B cell (primary cell): ENCODE measurements around the gene CASTOR1. TPM values are rescaled to one million over a fixed set of nuclear protein-coding genes. Genes with fewer than 3 reads are reported as not detected.

Experiments
- ATAC-seq: fragments of 200-7000 bp; cut with Tn5 transposase; one replicate; pipeline ENCODE4 v1.10.0; 2021; ENCODE audit warnings: low read depth, mild to moderate bottlenecking, moderate number of reproducible peaks, moderate library complexity
- CTCF ChIA-PET: fragments of 350-600 bp; sonication (Branson Sonifier 250); formaldehyde crosslinking; loops from one replicate; lab custom pipeline; 2021; ENCODE audit warnings: antibody characterized with exemption, inconsistent platforms; lab: Charles Lee
- POLR2A ChIA-PET: fragments of 350-600 bp; sonication (Branson Sonifier 250); formaldehyde crosslinking; loops from one replicate; lab custom pipeline; 2021; ENCODE audit warnings: antibody characterized with exemption; lab: Charles Lee
- DNase-seq: peaks from one replicate; pipeline ENCODE4 v3.0.0; 2013
- H2AFZ ChIP-seq: 2 replicates; pipeline ENCODE4 v1.6.1; 2012; ENCODE audit warnings: mild to moderate bottlenecking, low read depth, low read length; ENCODE audit not compliant: insufficient read depth, poor library complexity, severe bottlenecking
- H3K27ac ChIP-seq, 2 donors: 1 replicate in 1 of 2; 2 replicates in 1 of 2; pipeline ENCODE4 v1.5.1; 2012 to 2013; ENCODE audit warnings: low read length in 2 of 2, mild to moderate bottlenecking in 2 of 2, moderate library complexity in 1 of 2
- H3K27me3 ChIP-seq, 4 experiments: fragments of 200-600 bp in 1 of 4; sonication (generic) in 1 of 4; replicated peaks in 1 of 4; 1 replicate in 2 of 4; 2 replicates in 2 of 4; pipeline versions ENCODE4 v1.6.1 to v1.7.0; 2013 to 2016; ENCODE audit warnings: low read length in 3 of 4, mild to moderate bottlenecking in 2 of 4, mixed read lengths in 1 of 4, moderate library complexity in 1 of 4; ENCODE audit not compliant: insufficient read depth in 4 of 4, control insufficient read depth in 3 of 4; ENCODE audit errors: control extremely low read depth in 1 of 4
- H3K36me3 ChIP-seq, 2 experiments: replicated peaks in 1 of 2; 1 replicate in 1 of 2; 2 replicates in 1 of 2; pipeline versions ENCODE4 v1.6.1 to v1.7.1; 2013; ENCODE audit warnings: low read length in 1 of 2; ENCODE audit not compliant: insufficient read depth in 2 of 2, control insufficient read depth in 1 of 2; ENCODE audit errors: control extremely low read depth in 1 of 2, extremely low read depth in 1 of 2
- H3K4me1 ChIP-seq, 2 donors: fragments of 200-600 bp in 1 of 2; sonication (generic) in 1 of 2; 1 replicate in 1 of 2; 2 replicates in 1 of 2; pipeline versions ENCODE4 v1.5.1 to v1.6.1; 2013 to 2017; ENCODE audit warnings: low read length in 2 of 2; ENCODE audit not compliant: control insufficient read depth in 2 of 2, insufficient read depth in 2 of 2
- H3K4me2 ChIP-seq: replicated peaks from 2 replicates; pipeline ENCODE3; 2012; ENCODE audit warnings: mild to moderate bottlenecking, low read depth, low read length; ENCODE audit not compliant: poor library complexity, severe bottlenecking
- H3K4me3 ChIP-seq, 5 experiments: fragments of 200-600 bp in 1 of 5; sonication (generic) in 1 of 5; 1 replicate in 3 of 5; 2 replicates in 2 of 5; pipeline versions ENCODE4 v1.5.1 to v1.7.0; 2011 to 2016; ENCODE audit warnings: low read length in 4 of 5, mild to moderate bottlenecking in 4 of 5, low read depth in 2 of 5, control low read depth in 1 of 5, moderate library complexity in 1 of 5; ENCODE audit not compliant: insufficient read depth in 1 of 5; ENCODE audit errors: control extremely low read depth in 1 of 5, extremely low read depth in 1 of 5
- H3K79me2 ChIP-seq: fragments of 200-600 bp; sonication (generic); one replicate; pipeline ENCODE4 v1.6.0; 2016; ENCODE audit warnings: low read length; ENCODE audit not compliant: control insufficient read depth, insufficient read depth
- H3K9ac ChIP-seq: fragments of 200-600 bp; sonication (generic); 2 replicates; pipeline ENCODE4 v1.6.1; 2017; ENCODE audit warnings: mild to moderate bottlenecking, low read length, moderate library complexity
- H3K9me3 ChIP-seq, 3 donors: one replicate each; pipeline versions ENCODE4 v1.6.1 to v1.7.1; 2013; ENCODE audit warnings: low read length in 2 of 3; ENCODE audit not compliant: control insufficient read depth in 2 of 3, insufficient read depth in 1 of 3; ENCODE audit errors: control extremely low read depth in 1 of 3
- H4K20me1 ChIP-seq: 2 replicates; pipeline ENCODE4 v1.6.0; 2012; ENCODE audit warnings: mild to moderate bottlenecking, low read length; ENCODE audit not compliant: insufficient read depth, control insufficient read depth, poor library complexity, severe bottlenecking
- H3K27ac Mint-ChIP-seq: one replicate; pipeline ENCODE4 v1.8.0; 2021; ENCODE audit warnings: mixed read lengths
- H3K27me3 Mint-ChIP-seq: one replicate; pipeline ENCODE4 v1.8.0; 2021; ENCODE audit warnings: mixed read lengths
- H3K4me1 Mint-ChIP-seq: one replicate; pipeline ENCODE4 v1.8.0; 2021; ENCODE audit warnings: mixed read lengths
- H3K4me3 Mint-ChIP-seq: one replicate; pipeline ENCODE4 v1.8.0; 2021; ENCODE audit warnings: mixed read lengths
- H3K9me3 Mint-ChIP-seq: one replicate; pipeline ENCODE4 v1.8.0; 2022; ENCODE audit warnings: mixed read lengths; ENCODE audit not compliant: insufficient read depth
- EZH2 ChIP-seq: IDR thresholded peaks from 2 replicates; pipeline ENCODE4 v1.6.1; 2012; ENCODE audit warnings: borderline replicate concordance, low read depth, mild to moderate bottlenecking, moderate library complexity, low read length; ENCODE audit not compliant: insufficient read depth, poor library complexity, severe bottlenecking
- WGBS: methylation state at CpG from one replicate; pipeline ENCODE4 v1.1.5; 2013; ENCODE audit warnings: missing lambda C conversion rate; ENCODE audit not compliant: insufficient coverage; 5-methylcytosine and 5-hydroxymethylcytosine counted together
- intact Hi-C: fragments of 100-400 bp; cut with micrococcal nuclease; formaldehyde crosslinking; loops from one replicate; pipeline ENCODE4 v1.10.0; 2022
- polyA plus RNA-seq: library from polyadenylated mRNA; depleted of rRNA; stranded (reverse); fragments of >200 nt; gene quantifications from 2 replicates; pipeline ENCODE4 v1.2.3, GENCODE V29; 2012
- total RNA-seq, 2 donors: library from RNA; stranded (reverse); fragments of 120-200 nt in 1 of 2; gene quantifications; 1 replicate in 1 of 2; 2 replicates in 1 of 2; pipeline versions ENCODE4 v1.2.3 to v1.2.4, GENCODE V29; 2013 to 2022
- TF ChIP-seq, protein P1 (sequence below): fragments of 200-600 bp; IDR thresholded peaks from one replicate; pipeline ENCODE4 v1.8.0; 2022; ENCODE audit warnings: antibody characterized with exemption, mild to moderate bottlenecking

The CASTOR1 gene
- total and polyA plus RNA-seq, 2 donors (not counting 1 experiment from before 2014, with no cell fraction given) = 16.3 to 18.4 TPM

DNA sequence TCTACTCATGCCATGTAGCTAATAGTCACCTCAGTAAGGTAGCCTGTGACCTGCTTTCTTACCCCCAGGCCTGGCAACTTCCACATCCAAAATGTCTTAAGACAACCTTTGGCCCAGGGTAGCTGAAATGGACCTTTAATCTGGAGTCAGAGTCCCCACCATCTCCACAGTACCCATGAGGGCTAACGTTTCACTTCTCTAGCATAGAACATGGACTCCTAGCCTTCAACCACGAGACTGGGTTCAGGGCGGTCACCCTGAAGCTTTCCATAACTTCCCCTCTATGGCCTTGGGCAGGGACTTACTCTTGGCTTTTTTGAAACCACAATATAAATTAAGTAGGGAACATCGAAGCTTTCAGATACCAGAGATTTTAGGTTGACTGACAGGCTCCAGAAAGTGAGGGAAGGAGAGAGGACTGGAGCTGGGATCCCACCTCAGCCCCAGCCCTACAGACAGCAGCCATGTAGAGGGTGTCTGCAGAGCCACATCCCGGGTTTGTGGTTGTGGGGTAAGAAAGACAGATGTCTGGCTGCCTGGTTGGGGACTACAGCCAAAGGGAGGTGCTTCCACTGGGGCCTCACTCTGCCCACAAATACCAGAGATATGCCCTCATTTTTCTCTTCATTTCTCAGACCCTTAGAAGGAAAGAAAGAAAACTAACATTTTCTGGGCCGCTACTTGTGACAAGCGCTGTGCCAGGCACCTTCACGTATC, 34.9 kb upstream of the CASTOR1 start:
- ATAC-seq (no peak), DNase-seq (no peak)
- H3K27me3 ChIP-seq = no peaks in the 10 kb centered on the region
- intact Hi-C loops = no loop called here
- ChIA-PET POLR2A (interaction anchor here (5.7 kb wide), 1 partner anchor 35 kb away, joined by 64 read pairs; the partner anchor contains the start of gene CASTOR1), CTCF (interaction anchor here (0.6 to 5.3 kb wide), 4 partner anchors 35 to 1549 kb away, joined by 3 to 31 read pairs (median 4); partner anchors contain the start of genes CASTOR1 and RNF215)
- peak overlapping the region; percentile 86 for H3K9ac ChIP-seq
- H3K36me3 ChIP-seq = peaks cover 0 to 30% of the 10 kb centered on the region in 2 experiments
- peaks cover 31 to 52% of the 10 kb centered on the region in 2 donors for H3K4me1 ChIP-seq
- no peak for TF ChIP-seq EZH2
- TF ChIP-seq, protein P1, sequence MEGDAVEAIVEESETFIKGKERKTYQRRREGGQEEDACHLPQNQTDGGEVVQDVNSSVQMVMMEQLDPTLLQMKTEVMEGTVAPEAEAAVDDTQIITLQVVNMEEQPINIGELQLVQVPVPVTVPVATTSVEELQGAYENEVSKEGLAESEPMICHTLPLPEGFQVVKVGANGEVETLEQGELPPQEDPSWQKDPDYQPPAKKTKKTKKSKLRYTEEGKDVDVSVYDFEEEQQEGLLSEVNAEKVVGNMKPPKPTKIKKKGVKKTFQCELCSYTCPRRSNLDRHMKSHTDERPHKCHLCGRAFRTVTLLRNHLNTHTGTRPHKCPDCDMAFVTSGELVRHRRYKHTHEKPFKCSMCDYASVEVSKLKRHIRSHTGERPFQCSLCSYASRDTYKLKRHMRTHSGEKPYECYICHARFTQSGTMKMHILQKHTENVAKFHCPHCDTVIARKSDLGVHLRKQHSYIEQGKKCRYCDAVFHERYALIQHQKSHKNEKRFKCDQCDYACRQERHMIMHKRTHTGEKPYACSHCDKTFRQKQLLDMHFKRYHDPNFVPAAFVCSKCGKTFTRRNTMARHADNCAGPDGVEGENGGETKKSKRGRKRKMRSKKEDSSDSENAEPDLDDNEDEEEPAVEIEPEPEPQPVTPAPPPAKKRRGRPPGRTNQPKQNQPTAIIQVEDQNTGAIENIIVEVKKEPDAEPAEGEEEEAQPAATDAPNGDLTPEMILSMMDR = no peak
- Mint-ChIP-seq H3K27me3 (no peaks in the 10 kb centered on the region), H3K27ac (no peak overlapping the region), H3K4me1 (peaks cover 66% of the 10 kb centered on the region), H3K4me3 (peak overlapping the region; percentile 83), H3K9me3 (no peaks in the 10 kb centered on the region)
- WGBS = 17% methylated on average over 1 of the region's 8 CpGs
- H3K79me2 ChIP-seq = peaks cover 79% of the 10 kb centered on the region
- H3K4me3 ChIP-seq = no peak overlapping the region
- H3K9me3 ChIP-seq = no peaks in the 10 kb centered on the region
- H3K4me2 ChIP-seq = peak overlapping the region; percentile 97
- peak overlapping the region in 1 of 2 donors; percentile 38 for H3K27ac ChIP-seq
- H4K20me1 ChIP-seq = peaks cover 69% of the 10 kb centered on the region
- H2AFZ ChIP-seq = no peak overlapping the region

DNA sequence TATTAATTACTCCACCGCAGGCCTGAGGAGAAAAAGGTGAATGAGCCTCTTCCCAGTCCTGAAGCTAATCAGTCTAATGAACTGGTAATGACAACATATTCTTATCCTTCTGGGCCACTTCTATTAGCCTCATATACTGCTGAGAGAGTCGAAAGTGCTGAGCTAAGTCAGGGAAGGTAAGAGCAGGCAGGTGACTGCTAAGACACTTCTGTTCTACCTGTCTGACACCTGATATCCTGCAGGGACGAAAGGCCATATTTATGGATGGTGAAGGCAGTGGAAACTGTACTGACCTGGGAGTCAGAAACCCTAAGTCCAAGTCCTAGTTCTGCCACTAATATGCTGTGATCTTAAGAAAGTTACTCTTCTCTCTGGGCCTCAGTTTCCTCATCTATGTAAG, 33.9 kb upstream of the CASTOR1 start:
- POLR2A ChIA-PET = interaction anchor here (0.8 to 5.7 kb wide), 2 partner anchors 34 to 101 kb away, joined by 3 to 64 read pairs; partner anchors contain the start of gene CASTOR1
- H3K4me3 Mint-ChIP-seq = no peak overlapping the region
- peaks cover 75% of the 10 kb centered on the region for H3K4me1 Mint-ChIP-seq
- DNase-seq (no peak), ATAC-seq (no peak)
- no peak overlapping the region for H3K4me3 ChIP-seq
- 80% methylated on average over 1 of the region's 3 CpGs for WGBS
- H3K27ac Mint-ChIP-seq = no peak overlapping the region
- no peaks in the 10 kb centered on the region for H3K9me3 Mint-ChIP-seq
- H3K9me3 ChIP-seq = no peaks in the 10 kb centered on the region
- CTCF ChIA-PET = interaction anchor here (1.3 to 5.3 kb wide), 2 partner anchors 13 to 34 kb away, joined by 5 to 31 read pairs; partner anchors contain the start of gene CASTOR1
- no peak overlapping the region for H3K27ac ChIP-seq
- no peak overlapping the region for H3K4me2 ChIP-seq
- no peaks in the 10 kb centered on the region for H3K27me3 Mint-ChIP-seq
- peaks cover 0 to 28% of the 10 kb centered on the region in 2 experiments for H3K36me3 ChIP-seq
- H3K4me1 ChIP-seq = peaks cover 36 to 59% of the 10 kb centered on the region in 2 donors
- TF ChIP-seq, protein P1 = no peak
- TF ChIP-seq EZH2 = no peak
- H3K79me2 ChIP-seq = peaks cover 88% of the 10 kb centered on the region
- intact Hi-C loops = no loop called here
- no peak overlapping the region for H3K9ac ChIP-seq
- H3K27me3 ChIP-seq = no peaks in the 10 kb centered on the region
- H2AFZ ChIP-seq = no peak overlapping the region
- peaks cover 75% of the 10 kb centered on the region for H4K20me1 ChIP-seq
